ENCODE measurements around the gene SH3PXD2A. TPM values are rescaled to one million over a fixed set of nuclear protein-coding genes. Genes with fewer than 3 reads are reported as not detected.

The SH3PXD2A gene
- total and polyA plus RNA-seq, 9 of the 15 experiments (the other 6 are each of a cell fraction or from before 2014, with no cell fraction given), result 0.41 to 9.3 (median 2.5) TPM

DNA sequence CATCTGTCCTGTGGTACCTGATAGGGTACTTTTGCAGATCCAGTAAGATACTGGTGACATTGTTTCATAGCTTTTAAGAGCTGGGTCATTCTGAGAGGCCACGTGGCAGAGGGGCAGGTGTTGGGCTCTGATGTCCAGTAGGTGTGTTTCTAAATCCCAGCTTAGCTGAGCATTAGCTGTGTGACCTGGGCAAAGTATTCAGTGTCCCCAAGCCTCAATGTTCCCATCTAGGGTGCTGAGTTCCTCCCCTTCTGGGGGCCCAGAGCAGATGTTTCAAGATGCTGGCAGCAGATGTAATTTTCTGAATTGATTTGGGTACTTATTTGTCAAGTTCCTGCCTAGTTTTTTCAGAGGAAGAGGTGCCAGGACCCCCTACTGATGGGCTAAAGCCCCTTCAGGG lies 309.0 kb downstream of the SH3PXD2A start (continued):
- TF ChIP-seq, protein P1, sequence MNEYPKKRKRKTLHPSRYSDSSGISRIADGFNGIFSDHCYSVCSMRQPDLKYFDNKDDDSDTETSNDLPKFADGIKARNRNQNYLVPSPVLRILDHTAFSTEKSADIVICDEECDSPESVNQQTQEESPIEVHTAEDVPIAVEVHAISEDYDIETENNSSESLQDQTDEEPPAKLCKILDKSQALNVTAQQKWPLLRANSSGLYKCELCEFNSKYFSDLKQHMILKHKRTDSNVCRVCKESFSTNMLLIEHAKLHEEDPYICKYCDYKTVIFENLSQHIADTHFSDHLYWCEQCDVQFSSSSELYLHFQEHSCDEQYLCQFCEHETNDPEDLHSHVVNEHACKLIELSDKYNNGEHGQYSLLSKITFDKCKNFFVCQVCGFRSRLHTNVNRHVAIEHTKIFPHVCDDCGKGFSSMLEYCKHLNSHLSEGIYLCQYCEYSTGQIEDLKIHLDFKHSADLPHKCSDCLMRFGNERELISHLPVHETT (CRISPR knock-in tag; conservative IDR thresholded peaks at IDR 0.05 in 1 of 2, IDR thresholded peaks at IDR 0.05 in 1 of 2), result no peak

GRCh38 chr10:103545771-103546281 lies 309.6 kb downstream of the SH3PXD2A start:
- no peak overlapping the region for H3K4me2 ChIP-seq (ENCODE audit: insufficient read depth, low read length)
- H3K4me1 ChIP-seq (replicated peaks in 1 of 2; ENCODE audit: control insufficient read depth in 2 of 2, insufficient read depth in 2 of 2, low read length in 2 of 2), result peaks cover 0 to 5% of the 10 kb centered on the region in 2 experiments; a peak in 2 of 5 replicates
- ChIA-PET POLR2A (interaction anchor here (0.6 kb wide), 2 partner anchors 36 to 131 kb away, joined by 3 read pairs; no protein-coding TSS in a partner anchor), CTCF (ENCODE audit: low intra/inter-chr PET ratio) (no interaction called here)
- no peak for DNase-seq (ENCODE audit: extremely low read depth in 1 of 4, low spot score in 3 of 4)
- 7% methylated on average over 3 of the region's 4 CpGs for WGBS (ENCODE audit: insufficient coverage, low coverage, missing lambda C conversion rate)
- H3K36me3 ChIP-seq (ENCODE audit: control insufficient read depth, insufficient read depth, low read length), result no peaks in the 10 kb centered on the region
- H3K79me2 ChIP-seq (ENCODE audit: control insufficient read depth, insufficient read depth, low read length), result no peaks in the 10 kb centered on the region
- FAIRE-seq, result no peak
- no peaks in the 10 kb centered on the region for H3K9me1 ChIP-seq (ENCODE audit: control insufficient read depth, insufficient read depth, low read length)
- in situ Hi-C loops (cut with MboI) (no loop called here), intact Hi-C loops (cut with micrococcal nuclease) (no loop called here)
- no peak overlapping the region for H3K27ac ChIP-seq (ENCODE audit: extremely low read depth, low read depth, low read length)
- no peak overlapping the region for H2AFZ ChIP-seq (ENCODE audit: low read depth, low read length)
- no peak for ATAC-seq
- H3K4me3 ChIP-seq, result no peak overlapping the region
- no peaks in the 10 kb centered on the region for H4K20me1 ChIP-seq (replicated peaks; ENCODE audit: control insufficient read depth, insufficient read depth, low read length)
- H3K27me3 ChIP-seq (ENCODE audit: control insufficient read depth in 2 of 2, insufficient read depth in 2 of 2, low read length in 2 of 2), result peaks cover 0 to 34% of the 10 kb centered on the region in 2 experiments; a peak in 2 of 5 replicates
- H3K9me3 ChIP-seq (replicated peaks; ENCODE audit: control insufficient read depth, insufficient read depth, low read depth, low read length), result no peaks in the 10 kb centered on the region
- no TSS peak for BruUV-seq (replicated peaks)
- no peak overlapping the region for H3K9ac ChIP-seq (ENCODE audit: insufficient read depth in 1 of 2, low read depth in 2 of 2, low read length in 2 of 2)
- no peak for TF ChIP-seq ZNF217 (CRISPR knock-in tag; IDR thresholded peaks at IDR 0.05)
- TF ChIP-seq CREBBP (IDR thresholded peaks at IDR 0.05; ENCODE audit: low read depth, low read length), result no peak
- no peak for TF ChIP-seq BCL6 (CRISPR knock-in tag; IDR thresholded peaks at IDR 0.05)
- TF ChIP-seq, protein P2, sequence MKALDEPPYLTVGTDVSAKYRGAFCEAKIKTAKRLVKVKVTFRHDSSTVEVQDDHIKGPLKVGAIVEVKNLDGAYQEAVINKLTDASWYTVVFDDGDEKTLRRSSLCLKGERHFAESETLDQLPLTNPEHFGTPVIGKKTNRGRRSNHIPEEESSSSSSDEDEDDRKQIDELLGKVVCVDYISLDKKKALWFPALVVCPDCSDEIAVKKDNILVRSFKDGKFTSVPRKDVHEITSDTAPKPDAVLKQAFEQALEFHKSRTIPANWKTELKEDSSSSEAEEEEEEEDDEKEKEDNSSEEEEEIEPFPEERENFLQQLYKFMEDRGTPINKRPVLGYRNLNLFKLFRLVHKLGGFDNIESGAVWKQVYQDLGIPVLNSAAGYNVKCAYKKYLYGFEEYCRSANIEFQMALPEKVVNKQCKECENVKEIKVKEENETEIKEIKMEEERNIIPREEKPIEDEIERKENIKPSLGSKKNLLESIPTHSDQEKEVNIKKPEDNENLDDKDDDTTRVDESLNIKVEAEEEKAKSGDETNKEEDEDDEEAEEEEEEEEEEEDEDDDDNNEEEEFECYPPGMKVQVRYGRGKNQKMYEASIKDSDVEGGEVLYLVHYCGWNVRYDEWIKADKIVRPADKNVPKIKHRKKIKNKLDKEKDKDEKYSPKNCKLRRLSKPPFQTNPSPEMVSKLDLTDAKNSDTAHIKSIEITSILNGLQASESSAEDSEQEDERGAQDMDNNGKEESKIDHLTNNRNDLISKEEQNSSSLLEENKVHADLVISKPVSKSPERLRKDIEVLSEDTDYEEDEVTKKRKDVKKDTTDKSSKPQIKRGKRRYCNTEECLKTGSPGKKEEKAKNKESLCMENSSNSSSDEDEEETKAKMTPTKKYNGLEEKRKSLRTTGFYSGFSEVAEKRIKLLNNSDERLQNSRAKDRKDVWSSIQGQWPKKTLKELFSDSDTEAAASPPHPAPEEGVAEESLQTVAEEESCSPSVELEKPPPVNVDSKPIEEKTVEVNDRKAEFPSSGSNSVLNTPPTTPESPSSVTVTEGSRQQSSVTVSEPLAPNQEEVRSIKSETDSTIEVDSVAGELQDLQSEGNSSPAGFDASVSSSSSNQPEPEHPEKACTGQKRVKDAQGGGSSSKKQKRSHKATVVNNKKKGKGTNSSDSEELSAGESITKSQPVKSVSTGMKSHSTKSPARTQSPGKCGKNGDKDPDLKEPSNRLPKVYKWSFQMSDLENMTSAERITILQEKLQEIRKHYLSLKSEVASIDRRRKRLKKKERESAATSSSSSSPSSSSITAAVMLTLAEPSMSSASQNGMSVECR (CRISPR knock-in tag; IDR thresholded peaks at IDR 0.05), result no peak
- TF ChIP-seq, protein P3, sequence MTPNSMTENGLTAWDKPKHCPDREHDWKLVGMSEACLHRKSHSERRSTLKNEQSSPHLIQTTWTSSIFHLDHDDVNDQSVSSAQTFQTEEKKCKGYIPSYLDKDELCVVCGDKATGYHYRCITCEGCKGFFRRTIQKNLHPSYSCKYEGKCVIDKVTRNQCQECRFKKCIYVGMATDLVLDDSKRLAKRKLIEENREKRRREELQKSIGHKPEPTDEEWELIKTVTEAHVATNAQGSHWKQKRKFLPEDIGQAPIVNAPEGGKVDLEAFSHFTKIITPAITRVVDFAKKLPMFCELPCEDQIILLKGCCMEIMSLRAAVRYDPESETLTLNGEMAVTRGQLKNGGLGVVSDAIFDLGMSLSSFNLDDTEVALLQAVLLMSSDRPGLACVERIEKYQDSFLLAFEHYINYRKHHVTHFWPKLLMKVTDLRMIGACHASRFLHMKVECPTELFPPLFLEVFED (CRISPR knock-in tag; conservative IDR thresholded peaks at IDR 0.05), result no peak
- TF ChIP-seq NR2C2 (CRISPR knock-in tag; IDR thresholded peaks at IDR 0.05), result no peak
- TF ChIP-seq NR2C2 (tag; IDR thresholded peaks at IDR 0.05), result no peak
- no peak for TF ChIP-seq SREBF2 (CRISPR knock-in tag; IDR thresholded peaks at IDR 0.05)
- TF ChIP-seq PHB2 (IDR thresholded peaks at IDR 0.05; ENCODE audit: low read depth), result no peak
- no peak for TF ChIP-seq CHD1 (IDR thresholded peaks at IDR 0.05; ENCODE audit: low read length)
- no peak for TF ChIP-seq ZBED1 (IDR thresholded peaks at IDR 0.05)
- TF ChIP-seq PHF20 (IDR thresholded peaks at IDR 0.05; ENCODE audit: partially characterized antibody), result no peak
- no peak for TF ChIP-seq EZH2 (IDR thresholded peaks at IDR 0.05; ENCODE audit: borderline replicate concordance, low read depth, low read length)
- no peak for TF ChIP-seq BRCA1 (IDR thresholded peaks at IDR 0.05)
- TF ChIP-seq BRCA1 (CRISPR knock-in tag; IDR thresholded peaks at IDR 0.05), result no peak

Measured in K562 (cell line).